Measurements from ENCODE around the gene SLC38A10.

DNA sequence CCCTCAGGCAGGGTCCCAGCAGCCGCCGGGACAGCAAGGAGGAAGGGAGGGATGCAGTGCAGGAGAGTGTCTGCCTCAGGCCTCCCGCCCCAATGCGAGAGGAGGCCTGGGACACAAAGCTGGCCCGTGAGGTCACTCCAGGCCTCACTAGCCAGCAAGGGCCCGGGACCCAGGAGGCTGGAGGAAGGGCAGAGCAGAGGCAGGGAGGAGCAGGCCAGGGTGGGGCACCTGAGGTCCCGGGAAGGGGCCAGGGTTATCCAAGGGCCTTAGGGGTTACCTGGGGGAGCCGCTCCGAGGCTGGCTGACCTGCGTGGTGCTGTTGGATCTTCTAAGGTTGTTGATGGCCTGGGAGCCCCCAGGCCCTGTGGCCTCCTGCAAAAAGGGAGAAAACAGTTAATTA is 86.5 kb downstream of the SLC38A10 start:
- TF ChIP-seq POLR2A (IDR thresholded peaks at IDR 0.05): no peak
- no peak for TF ChIP-seq EP300 (IDR thresholded peaks at IDR 0.05)
- no peak for TF ChIP-seq CTCF (IDR thresholded peaks at IDR 0.05)
